ENCODE measurements around the gene C5orf22.

GRCh38 chr5:31551878-31552277 lies 19.8 kb downstream of the C5orf22 start:
- no peak for TF ChIP-seq CTCF (IDR thresholded peaks at IDR 0.05; ENCODE audit: low read depth, low read length, missing input control)
- TF ChIP-seq GABPA (IDR thresholded peaks at IDR 0.05 in 1 of 2, conservative IDR thresholded peaks at IDR 0.05 in 1 of 2): no peak
- no peak for TF ChIP-seq RXRA (IDR thresholded peaks at IDR 0.05)
- TF ChIP-seq JUND (IDR thresholded peaks at IDR 0.05): no peak

Measured in liver (tissue), 3 donors.